Mucosa of descending colon (tissue), 3 donors: Measurements from ENCODE around the gene UBE3D. TPM values are rescaled to one million over a fixed set of nuclear protein-coding genes. Genes with fewer than 3 reads are reported as not detected.

Experiments used
- ATAC-seq: fragments of 200-7000 bp; cut with Tn5 transposase; one replicate; pipeline ENCODE4 v1.9.1; 2020; ENCODE audit warnings: mild to moderate bottlenecking, moderate library complexity
- DNase-seq, 3 donors: peaks; one replicate each; pipeline ENCODE4 v3.0.0-alpha.2; 2020
- H3K36me3 ChIP-seq: fragments of 200-600 bp; one replicate; pipeline ENCODE4 v1.8.0; 2021; ENCODE audit warnings: low read depth, mild to moderate bottlenecking
- H3K4me1 ChIP-seq: fragments of 200-600 bp; one replicate; pipeline ENCODE4 v1.8.0; 2021; ENCODE audit warnings: low read depth, mild to moderate bottlenecking
- H3K4me3 ChIP-seq: fragments of 200-600 bp; one replicate; pipeline ENCODE4 v1.8.0; 2021; ENCODE audit warnings: mild to moderate bottlenecking
- H3K9me3 ChIP-seq: fragments of 200-600 bp; one replicate; pipeline ENCODE4 v1.8.0; 2021; ENCODE audit warnings: mild to moderate bottlenecking
- CTCF ChIP-seq: fragments of 200-600 bp; IDR thresholded peaks from one replicate; pipeline ENCODE4 v1.8.0; 2022; ENCODE audit warnings: antibody characterized with exemption, mild to moderate bottlenecking
- intact Hi-C, 2 donors: fragments of 100-400 bp; cut with DNase I in 1 of 2; cut with micrococcal nuclease in 1 of 2; formaldehyde crosslinking; loops; one replicate each; pipeline versions ENCODE4 v1.11.0 to v1.11.1; 2022; cut with DNase I, micrococcal nuclease
- total RNA-seq, 3 donors: library from RNA; stranded (reverse); fragmentation: NEBNext Ultra II Directional in 2 of 3; extraction: Animal tissue kit (Norgen Biotek cat#: 25700) in 2 of 3; gene quantifications; one replicate each; pipeline versions ENCODE4 v1.2.1 to v1.2.4, GENCODE V29; 2021 to 2023
- donor health status: DM: no; HTN: no; CAD: no; lungs with moderate emphysema.
- donor health status: DM: no; HTN: no; CAD: no.
- donor health status: DM: no; HTN: yes; CAD: no.

UBE3D gene
- total RNA-seq, 3 donors from 2014 or later = 4.3 to 4.8 (median 4.7) TPM

GRCh38 chr6:82987951-82988350, 77.7 kb downstream of the UBE3D start:
- DNase-seq (no peak), ATAC-seq (no peak)
- intact Hi-C loops = no loop called here
- Histone ChIP-seq H3K9me3 (no peaks in the 10 kb centered on the region), H3K4me1 (no peaks in the 10 kb centered on the region), H3K4me3 (no peak overlapping the region), H3K36me3 (no peaks in the 10 kb centered on the region)
- TF ChIP-seq CTCF = no peak

GRCh38 chr6:82987416-82987815, 78.2 kb downstream of the UBE3D start:
- no peaks in the 10 kb centered on the region for H3K9me3 ChIP-seq
- no peak for ATAC-seq
- no peak overlapping the region for H3K4me3 ChIP-seq
- intact Hi-C loops = no loop called here
- H3K36me3 ChIP-seq = no peaks in the 10 kb centered on the region
- H3K4me1 ChIP-seq = no peaks in the 10 kb centered on the region
- DNase-seq = no peak
- TF ChIP-seq CTCF = no peak

- intact Hi-C loops = no loop called here
- no peak for TF ChIP-seq CTCF
- ATAC-seq (no peak), DNase-seq (no peak)
- Histone ChIP-seq H3K4me3 (no peak overlapping the region), H3K36me3 (no peaks in the 10 kb centered on the region), H3K4me1 (no peaks in the 10 kb centered on the region), H3K9me3 (no peaks in the 10 kb centered on the region)
Measured at GRCh38 chr6:82984720-82985119, 80.9 kb downstream of the UBE3D start.

- ATAC-seq = no peak
- no peak for TF ChIP-seq CTCF
- intact Hi-C loops = no loop called here
Measured at GRCh38 chr6:82980086-82980485, 85.6 kb downstream of the UBE3D start.

GRCh38 chr6:82979657-82980056, 86.0 kb downstream of the UBE3D start:
- intact Hi-C loops = no loop called here
- DNase-seq = no peak
- H3K36me3 ChIP-seq = no peaks in the 10 kb centered on the region
- TF ChIP-seq CTCF = no peak
- no peak for ATAC-seq
- no peak overlapping the region for H3K4me3 ChIP-seq
- no peaks in the 10 kb centered on the region for H3K9me3 ChIP-seq
- H3K4me1 ChIP-seq = no peaks in the 10 kb centered on the region

More at GRCh38 chr6:82980086-82980485, 85.6 kb downstream of the UBE3D start:
- no peaks in the 10 kb centered on the region for H3K9me3 ChIP-seq
- DNase-seq = no peak
- no peaks in the 10 kb centered on the region for H3K36me3 ChIP-seq
- no peak overlapping the region for H3K4me3 ChIP-seq
- H3K4me1 ChIP-seq = no peaks in the 10 kb centered on the region

- Histone ChIP-seq H3K4me3 (no peak overlapping the region), H3K36me3 (no peaks in the 10 kb centered on the region), H3K4me1 (no peaks in the 10 kb centered on the region), H3K9me3 (no peaks in the 10 kb centered on the region)
- ATAC-seq (no peak), DNase-seq (no peak)
- intact Hi-C loops = no loop called here
- TF ChIP-seq CTCF = no peak
Measured at GRCh38 chr6:82978362-82978945, 87.2 kb downstream of the UBE3D start.
